Activated CD4-positive, alpha-beta memory T cell treated with anti-CD3 and anti-CD28 coated beads, Interleukin-2, amount 10 ng/mL, durations not matched to agents 7 days and 5 days (primary cell): ENCODE results near the gene OR10J4. TPM values are rescaled to one million over a fixed set of nuclear protein-coding genes. Genes with fewer than 3 reads are reported as not detected.

Experiments
- CTCF ChIA-PET: fragments of 350-600 bp; sonication (Branson Sonifier 250); formaldehyde crosslinking; loops from one replicate; lab custom pipeline; 2021; ENCODE audit warnings: antibody characterized with exemption, inconsistent platforms; lab: Charles Lee
- POLR2A ChIA-PET: fragments of 350-600 bp; sonication (Branson Sonifier 250); formaldehyde crosslinking; loops from one replicate; lab custom pipeline; 2021; ENCODE audit warnings: antibody characterized with exemption; lab: Charles Lee
- DNase-seq: peaks from one replicate; pipeline ENCODE4 v3.0.0-alpha.2; 2020
- H3K27ac Mint-ChIP-seq: one replicate; pipeline ENCODE4 v1.8.0; 2021; ENCODE audit warnings: mild to moderate bottlenecking, mixed read lengths
- H3K27me3 Mint-ChIP-seq: one replicate; pipeline ENCODE4 v1.8.0; 2021; ENCODE audit warnings: mixed read lengths
- H3K36me3 Mint-ChIP-seq: one replicate; pipeline ENCODE4 v1.8.0; 2021; ENCODE audit warnings: low read depth, mixed read lengths
- H3K4me1 Mint-ChIP-seq: one replicate; pipeline ENCODE4 v1.8.0; 2021; ENCODE audit warnings: mixed read lengths
- H3K4me3 Mint-ChIP-seq: one replicate; pipeline ENCODE4 v1.8.0; 2021; ENCODE audit warnings: mild to moderate bottlenecking, mixed read lengths
- H3K9me3 Mint-ChIP-seq: one replicate; pipeline ENCODE4 v1.8.0; 2021; ENCODE audit warnings: mixed read lengths
- total RNA-seq, 2 experiments: library from RNA; stranded (reverse); gene quantifications; one replicate each; pipeline ENCODE4 v1.2.3, GENCODE V29; 2021

Gene OR10J4
- not detected for total RNA-seq

- no peaks in the 10 kb centered on the region for H3K36me3 Mint-ChIP-seq
- no peak for DNase-seq
- H3K4me1 Mint-ChIP-seq, result no peaks in the 10 kb centered on the region
- H3K4me3 Mint-ChIP-seq, result no peak within 1 kb of the TSS
- no peak within 1 kb of the TSS for H3K27ac Mint-ChIP-seq
- H3K9me3 Mint-ChIP-seq, result no peaks in the 10 kb centered on the region
- H3K27me3 Mint-ChIP-seq, result no peaks in the 10 kb centered on the region
- ChIA-PET CTCF (no interaction called here), POLR2A (no interaction called here)
Observed at GRCh38 chr1:159431904-159432303, at the start of gene OR10J4. OR10J4 (plus strand) TSS chr1:159432204.

GRCh38 chr1:159406821-159407220 lies 25.2 kb upstream of the OR10J4 start:
- Mint-ChIP-seq H3K36me3 (no peaks in the 10 kb centered on the region), H3K4me3 (no peak overlapping the region), H3K9me3 (no peaks in the 10 kb centered on the region), H3K27ac (no peak overlapping the region), H3K27me3 (no peaks in the 10 kb centered on the region), H3K4me1 (no peaks in the 10 kb centered on the region)
- no peak for DNase-seq
- CTCF ChIA-PET, result no interaction called here
- POLR2A ChIA-PET, result interaction anchor here (0.6 kb wide), 1 partner anchor 368 kb away, joined by 3 read pairs; no protein-coding TSS in a partner anchor

- no peaks in the 10 kb centered on the region for H3K4me1 Mint-ChIP-seq
- no peak overlapping the region for H3K4me3 Mint-ChIP-seq
- DNase-seq, result no peak
- ChIA-PET CTCF (no interaction called here), POLR2A (no interaction called here)
- H3K27ac Mint-ChIP-seq, result no peak overlapping the region
- no peaks in the 10 kb centered on the region for H3K27me3 Mint-ChIP-seq
- H3K36me3 Mint-ChIP-seq, result no peaks in the 10 kb centered on the region
- H3K9me3 Mint-ChIP-seq, result no peaks in the 10 kb centered on the region
Observed at GRCh38 chr1:159408862-159409400, 23.1 kb upstream of the OR10J4 start.

- ChIA-PET POLR2A (no interaction called here), CTCF (no interaction called here)
- Mint-ChIP-seq H3K4me3 (no peak overlapping the region), H3K27me3 (no peaks in the 10 kb centered on the region), H3K4me1 (no peaks in the 10 kb centered on the region), H3K36me3 (no peaks in the 10 kb centered on the region), H3K27ac (no peak overlapping the region), H3K9me3 (peaks cover 3% of the 10 kb centered on the region)
- DNase-seq, result no peak
Observed at GRCh38 chr1:159421821-159422220, 10.2 kb upstream of the OR10J4 start.

- H3K9me3 Mint-ChIP-seq, result no peaks in the 10 kb centered on the region
- no peaks in the 10 kb centered on the region for H3K36me3 Mint-ChIP-seq
- H3K27ac Mint-ChIP-seq, result no peak overlapping the region
- ChIA-PET CTCF (no interaction called here), POLR2A (no interaction called here)
- no peaks in the 10 kb centered on the region for H3K4me1 Mint-ChIP-seq
- H3K27me3 Mint-ChIP-seq, result no peaks in the 10 kb centered on the region
- H3K4me3 Mint-ChIP-seq, result no peak overlapping the region
- no peak for DNase-seq
Observed at GRCh38 chr1:159428536-159428935, 3.5 kb upstream of the OR10J4 start.

GRCh38 chr1:159429074-159429861 lies 2.7 kb upstream of the OR10J4 start:
- H3K4me1 Mint-ChIP-seq, result no peaks in the 10 kb centered on the region
- H3K4me3 Mint-ChIP-seq, result no peak overlapping the region
- no peak for DNase-seq
- ChIA-PET CTCF (no interaction called here), POLR2A (no interaction called here)
- H3K9me3 Mint-ChIP-seq, result no peaks in the 10 kb centered on the region
- no peak overlapping the region for H3K27ac Mint-ChIP-seq
- H3K36me3 Mint-ChIP-seq, result no peaks in the 10 kb centered on the region
- no peaks in the 10 kb centered on the region for H3K27me3 Mint-ChIP-seq

GRCh38 chr1:159430985-159431384 lies 1.0 kb upstream of the OR10J4 start:
- Mint-ChIP-seq H3K4me1 (no peaks in the 10 kb centered on the region), H3K9me3 (no peaks in the 10 kb centered on the region), H3K4me3 (no peak overlapping the region), H3K27me3 (no peaks in the 10 kb centered on the region), H3K36me3 (no peaks in the 10 kb centered on the region), H3K27ac (no peak overlapping the region)
- ChIA-PET POLR2A (no interaction called here), CTCF (no interaction called here)
- no peak for DNase-seq

- Mint-ChIP-seq H3K4me3 (no peak overlapping the region), H3K27me3 (no peaks in the 10 kb centered on the region), H3K4me1 (no peaks in the 10 kb centered on the region), H3K9me3 (no peaks in the 10 kb centered on the region), H3K36me3 (no peaks in the 10 kb centered on the region), H3K27ac (no peak overlapping the region)
- ChIA-PET POLR2A (no interaction called here), CTCF (no interaction called here)
- DNase-seq, result no peak
Observed at GRCh38 chr1:159436469-159436868, 4.5 kb downstream of the OR10J4 start.

- POLR2A ChIA-PET, result no interaction called here
- Mint-ChIP-seq H3K9me3 (no peaks in the 10 kb centered on the region), H3K36me3 (no peaks in the 10 kb centered on the region), H3K27me3 (no peaks in the 10 kb centered on the region), H3K4me3 (no peak within 1 kb of the TSS), H3K4me1 (no peaks in the 10 kb centered on the region), H3K27ac (no peak within 1 kb of the TSS)
- CTCF ChIA-PET, result no interaction called here
- no peak for DNase-seq
Observed at GRCh38 chr1:159439422-159439821, 7.4 kb downstream of the OR10J4 start, which contains the start of gene OR10J1. OR10J1 (plus strand) TSS chr1:159439722; CDS start chr1:159439792, 70 bp downstream.

- ChIA-PET POLR2A (no interaction called here), CTCF (no interaction called here)
- Mint-ChIP-seq H3K27ac (no peak overlapping the region), H3K4me3 (no peak overlapping the region), H3K27me3 (no peaks in the 10 kb centered on the region), H3K4me1 (no peaks in the 10 kb centered on the region), H3K36me3 (no peaks in the 10 kb centered on the region), H3K9me3 (no peaks in the 10 kb centered on the region)
- no peak for DNase-seq
Observed at GRCh38 chr1:159441360-159441759, 9.4 kb downstream of the OR10J4 start.

GRCh38 chr1:159442428-159442827 lies 10.4 kb downstream of the OR10J4 start:
- DNase-seq, result no peak
- H3K9me3 Mint-ChIP-seq, result no peaks in the 10 kb centered on the region
- H3K4me1 Mint-ChIP-seq, result no peaks in the 10 kb centered on the region
- H3K27ac Mint-ChIP-seq, result no peak overlapping the region
- no peaks in the 10 kb centered on the region for H3K27me3 Mint-ChIP-seq
- ChIA-PET CTCF (no interaction called here), POLR2A (no interaction called here)
- no peaks in the 10 kb centered on the region for H3K36me3 Mint-ChIP-seq
- H3K4me3 Mint-ChIP-seq, result no peak overlapping the region

- H3K27ac Mint-ChIP-seq, result no peak overlapping the region
- no peak for DNase-seq
- H3K4me3 Mint-ChIP-seq, result no peak overlapping the region
- no peaks in the 10 kb centered on the region for H3K27me3 Mint-ChIP-seq
- POLR2A ChIA-PET, result no interaction called here
- CTCF ChIA-PET, result no interaction called here
- H3K4me1 Mint-ChIP-seq, result no peaks in the 10 kb centered on the region
- no peaks in the 10 kb centered on the region for H3K9me3 Mint-ChIP-seq
- no peaks in the 10 kb centered on the region for H3K36me3 Mint-ChIP-seq
Observed at GRCh38 chr1:159443066-159443750, 11.2 kb downstream of the OR10J4 start.

GRCh38 chr1:159444511-159444910 lies 12.5 kb downstream of the OR10J4 start:
- Mint-ChIP-seq H3K27me3 (no peaks in the 10 kb centered on the region), H3K4me1 (no peaks in the 10 kb centered on the region), H3K9me3 (no peaks in the 10 kb centered on the region), H3K4me3 (no peak overlapping the region), H3K27ac (no peak overlapping the region), H3K36me3 (no peaks in the 10 kb centered on the region)
- DNase-seq, result no peak
- POLR2A ChIA-PET, result no interaction called here
- CTCF ChIA-PET, result no interaction called here
